Activated CD4-positive, alpha-beta T cell treated with anti-CD3 and anti-CD28 coated beads, Interleukin-2, Interleukin-6, amounts not matched to agents 100 ng/mL and 50 ng/mL, durations not matched to agents 16 hours and 8 hours (primary cell): ENCODE data around the gene DGKI.

Experiments used
- DNase-seq: peaks from one replicate; pipeline ENCODE4 v3.0.0-alpha.2; 2020

The DGKI gene

DNA sequence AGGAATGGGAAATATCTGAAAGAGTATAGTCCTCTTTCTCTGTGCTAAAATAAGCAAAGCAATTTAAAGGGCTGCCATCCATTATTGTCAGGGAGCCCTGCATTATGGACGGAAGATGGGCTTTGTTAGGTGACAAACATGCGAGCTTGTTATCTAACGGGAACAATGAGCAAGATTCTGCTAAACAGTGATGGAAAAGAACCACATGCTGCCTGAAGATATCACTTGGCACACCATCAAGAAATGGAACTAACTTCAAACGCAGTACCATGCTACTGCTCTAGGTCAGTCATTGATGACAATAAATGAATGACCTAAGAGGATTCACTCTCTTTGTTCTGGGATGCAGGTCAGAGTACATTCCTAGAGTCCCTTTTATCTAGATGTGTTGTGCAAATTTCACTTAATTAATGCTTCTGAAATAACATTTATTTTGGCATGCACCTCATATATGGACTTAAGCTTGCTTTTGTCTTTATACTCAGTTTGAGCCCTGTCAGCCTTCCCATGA, 327.5 kb downstream of the DGKI start:
- DNase-seq: no peak

DNA sequence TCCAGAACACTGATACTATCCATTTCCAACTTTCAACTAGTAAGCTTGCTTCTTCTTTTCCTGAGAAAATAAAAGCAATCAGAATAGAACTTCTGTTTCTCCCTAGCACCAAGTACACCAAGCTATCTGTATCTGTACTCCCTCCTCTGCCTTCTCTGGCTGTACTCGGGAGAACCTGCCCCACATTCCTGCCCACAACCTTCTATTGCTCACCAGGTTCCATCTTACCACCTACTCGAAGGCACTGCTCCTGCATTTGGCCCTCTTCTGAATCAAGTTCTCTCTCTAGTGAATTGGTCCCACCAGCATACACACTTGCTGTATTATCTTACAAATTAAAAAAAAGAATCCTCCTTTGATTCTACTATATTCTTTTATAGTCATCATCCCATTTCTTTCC, 333.7 kb downstream of the DGKI start:
- DNase-seq: no peak

DNA sequence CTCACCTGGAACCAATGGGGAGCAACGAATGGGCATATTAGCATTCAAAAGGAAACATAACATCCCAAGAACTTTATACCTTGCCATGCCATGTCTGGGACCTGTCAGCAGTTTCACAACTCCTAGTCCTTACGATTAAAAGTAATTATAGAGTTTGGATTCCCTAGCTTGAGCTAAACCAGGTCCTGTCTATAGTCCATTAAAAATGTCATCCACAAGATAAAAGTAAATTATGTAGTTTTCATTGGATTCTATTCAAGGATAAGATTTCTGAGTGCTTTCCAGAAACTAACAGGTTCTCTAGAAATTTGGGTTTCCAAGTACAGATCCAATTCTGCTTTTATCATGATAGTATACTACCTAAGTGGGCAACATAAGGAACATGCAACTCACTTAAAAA, 339.7 kb downstream of the DGKI start:
- no peak for DNase-seq

DNA sequence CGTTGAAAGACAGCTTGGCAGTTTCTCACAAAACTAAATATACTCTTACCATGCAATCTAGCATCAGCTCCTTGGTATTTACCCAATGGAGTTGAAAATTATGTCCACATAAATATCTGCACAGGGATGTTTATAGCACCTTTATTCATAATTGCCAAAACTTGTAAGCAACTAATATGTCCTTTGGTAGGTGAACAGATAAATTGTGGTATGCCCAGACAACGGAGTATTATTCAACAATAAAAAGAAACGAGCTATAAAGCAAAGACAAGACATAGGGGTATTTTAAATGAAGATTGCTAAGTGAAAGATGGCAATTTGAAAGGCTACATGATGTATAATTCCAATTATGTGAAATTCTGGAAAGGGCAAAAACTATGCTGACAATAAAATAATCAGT, 340.7 kb downstream of the DGKI start:
- DNase-seq: no peak

DNA sequence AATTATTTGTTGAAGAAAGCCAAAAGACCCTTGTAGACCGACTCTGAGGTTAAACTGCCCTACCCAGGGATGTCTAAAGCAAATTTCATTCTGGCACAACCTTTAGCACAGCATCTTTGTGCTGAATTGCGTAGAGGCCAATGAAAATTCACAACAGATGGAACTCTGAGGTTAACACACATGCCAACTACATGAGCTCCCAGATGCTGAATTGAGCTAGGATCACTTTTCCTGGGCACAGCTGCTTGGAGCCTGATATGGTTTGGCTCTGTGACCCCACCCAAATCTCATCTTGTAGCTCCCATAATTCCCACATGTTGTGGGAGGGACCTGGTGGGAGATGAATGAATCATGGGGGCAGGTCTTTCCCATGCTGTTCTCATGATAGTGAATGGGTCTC, 345.2 kb downstream of the DGKI start:
- DNase-seq: no peak

- no peak for DNase-seq
These were observed 353.9 kb downstream of the DGKI start for GRCh38 chr7:137492889-137493288.

- no peak for DNase-seq
These were observed 356.9 kb downstream of the DGKI start for GRCh38 chr7:137489880-137490279.

DNA sequence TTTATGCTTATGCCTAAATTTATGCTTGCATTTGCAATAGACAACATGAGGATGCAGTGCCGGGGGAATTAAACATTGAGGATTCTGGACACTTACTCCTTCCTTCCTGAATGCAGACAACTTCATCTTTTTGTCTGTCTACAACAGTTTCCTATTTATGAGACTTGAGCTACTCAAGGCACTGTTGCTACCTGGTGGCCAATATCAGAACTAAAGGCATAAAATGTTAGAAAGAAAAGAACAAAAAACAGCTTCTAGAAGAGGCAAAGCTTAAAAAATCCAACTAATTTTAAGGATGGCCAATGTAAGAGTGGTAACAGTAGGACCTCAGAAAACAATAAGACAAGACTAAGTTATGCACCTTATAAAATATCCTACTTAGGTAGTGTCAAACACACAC, 358.7 kb downstream of the DGKI start:
- DNase-seq: no peak

DNA sequence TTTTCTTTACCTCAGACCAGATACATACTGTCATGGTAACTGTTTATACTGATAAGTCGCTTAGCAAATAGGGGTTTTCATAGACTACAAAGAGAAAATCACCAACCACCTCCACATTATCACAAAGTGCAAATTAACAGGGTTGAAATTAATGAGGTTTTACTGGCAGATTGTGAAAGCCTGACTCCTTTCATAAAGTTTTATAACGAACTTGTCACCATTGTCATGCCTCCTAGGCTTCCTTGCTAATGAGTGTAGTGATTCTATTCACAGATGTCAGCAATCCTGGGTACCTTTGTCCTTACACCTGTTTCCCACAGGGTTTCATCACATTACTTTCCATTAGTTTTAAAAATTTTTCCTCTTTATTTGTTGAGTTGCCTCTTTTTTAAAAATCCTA, 361.0 kb downstream of the DGKI start:
- no peak for DNase-seq

DNA sequence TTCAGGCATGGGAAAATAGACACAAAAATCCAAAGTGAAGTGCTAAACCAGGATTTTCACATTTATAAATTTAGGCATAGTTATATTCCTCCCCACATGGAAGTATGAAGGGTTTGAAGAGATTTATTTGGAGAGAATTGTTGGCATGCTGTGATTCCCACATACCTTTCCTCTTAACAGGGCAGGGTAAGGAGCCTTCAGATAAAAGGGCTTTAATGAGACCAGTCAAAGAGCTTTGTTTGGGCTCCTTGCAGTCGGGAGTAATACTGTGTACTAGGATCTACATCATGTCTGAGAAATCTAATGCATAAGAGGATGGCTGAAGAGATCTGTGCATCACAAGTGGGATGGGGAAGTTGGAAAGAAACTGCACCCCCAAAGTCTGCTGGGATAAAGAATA, 362.4 kb downstream of the DGKI start:
- DNase-seq: no peak

DNA sequence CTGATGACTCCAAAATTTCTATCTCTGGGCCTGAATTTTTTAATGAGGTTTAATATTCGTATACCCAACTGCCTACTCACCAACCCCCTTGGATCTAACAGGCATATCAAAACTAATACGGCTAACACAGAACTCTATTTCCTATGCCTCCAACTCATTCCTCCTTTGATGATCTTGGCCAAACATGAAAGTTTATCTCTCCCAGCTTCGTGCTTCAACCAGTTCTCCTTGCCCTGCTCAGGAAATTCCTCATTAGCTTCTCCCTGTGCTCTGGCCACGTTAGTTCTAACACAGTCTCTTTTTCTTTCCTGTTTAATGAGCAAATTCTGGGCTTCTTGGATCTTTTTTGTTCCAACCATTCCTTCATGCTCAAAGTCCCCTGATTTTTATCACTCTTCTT, 364.3 kb downstream of the DGKI start:
- no peak for DNase-seq

DNA sequence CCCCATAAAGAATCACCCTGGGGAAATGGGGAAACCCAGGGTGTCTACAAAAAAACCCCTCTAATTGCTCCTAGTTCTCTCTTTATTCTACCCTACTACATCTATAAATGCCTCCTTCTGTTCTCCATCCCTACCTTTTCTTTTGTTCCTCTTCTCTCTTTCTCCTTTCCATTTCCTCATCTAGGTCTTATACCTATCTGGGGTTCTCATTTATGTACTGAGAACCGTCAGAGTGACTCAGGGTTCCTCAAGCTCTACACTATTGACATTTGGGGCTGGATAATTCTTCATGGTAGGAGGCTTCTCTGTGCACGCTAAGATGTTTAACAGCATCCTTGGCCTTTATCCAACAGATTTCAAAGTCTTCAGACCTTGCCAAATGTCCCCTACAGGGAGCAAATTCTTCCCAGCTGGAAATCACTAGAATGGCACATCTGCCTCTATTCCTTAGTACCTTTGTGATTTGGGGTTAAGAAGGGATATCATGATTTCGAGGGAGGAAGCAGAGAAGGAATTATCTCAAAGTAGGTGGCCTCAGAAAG, 365.9 kb downstream of the DGKI start:
- no peak for DNase-seq

GRCh38 chr7:137480401-137480800, 366.4 kb downstream of the DGKI start:
- DNase-seq: no peak

DNA sequence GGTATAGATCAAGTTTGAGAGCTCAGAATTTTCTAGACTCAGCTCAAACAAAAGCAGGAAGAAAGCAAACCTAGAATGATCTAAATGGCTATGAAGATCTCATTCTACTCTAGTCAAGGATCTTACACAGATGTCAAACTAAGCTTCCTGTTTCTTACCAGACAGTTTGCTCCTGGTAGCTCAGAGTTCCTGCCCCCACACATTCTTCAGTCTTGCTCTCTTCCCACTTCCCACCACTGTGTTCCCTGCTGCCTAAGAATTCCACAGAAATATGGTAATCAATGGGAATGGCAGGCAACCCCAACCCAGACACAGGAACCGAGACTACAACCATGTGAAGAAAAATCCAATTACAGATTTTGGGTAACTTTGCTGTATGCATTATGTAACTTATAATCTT, 369.8 kb downstream of the DGKI start:
- DNase-seq: no peak

GRCh38 chr7:137475966-137476365, 370.8 kb downstream of the DGKI start:
- no peak for DNase-seq

DNA sequence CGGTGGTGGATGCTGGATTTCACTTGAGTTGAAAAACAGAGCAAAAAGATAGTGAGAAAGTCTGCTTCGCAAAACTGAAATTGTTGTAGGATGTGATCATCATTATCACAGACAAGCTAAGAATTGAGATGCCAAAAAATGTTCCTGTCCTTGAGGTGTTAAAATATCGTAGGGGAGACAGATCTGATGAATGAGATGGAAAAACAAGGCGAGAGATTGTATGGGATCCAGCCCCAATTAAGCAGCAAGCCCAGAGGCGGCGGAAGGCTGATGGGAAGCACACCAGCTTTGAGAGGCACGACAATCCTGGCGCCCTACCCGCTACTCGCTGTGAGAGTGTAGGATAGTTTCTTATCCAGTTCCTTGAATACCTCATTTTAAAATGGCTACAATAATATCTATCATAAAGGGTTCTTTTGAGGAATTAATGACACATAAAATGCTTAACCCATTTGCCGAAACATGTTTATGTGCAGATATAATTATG, 372.2 kb downstream of the DGKI start:
- DNase-seq: no peak

DNA sequence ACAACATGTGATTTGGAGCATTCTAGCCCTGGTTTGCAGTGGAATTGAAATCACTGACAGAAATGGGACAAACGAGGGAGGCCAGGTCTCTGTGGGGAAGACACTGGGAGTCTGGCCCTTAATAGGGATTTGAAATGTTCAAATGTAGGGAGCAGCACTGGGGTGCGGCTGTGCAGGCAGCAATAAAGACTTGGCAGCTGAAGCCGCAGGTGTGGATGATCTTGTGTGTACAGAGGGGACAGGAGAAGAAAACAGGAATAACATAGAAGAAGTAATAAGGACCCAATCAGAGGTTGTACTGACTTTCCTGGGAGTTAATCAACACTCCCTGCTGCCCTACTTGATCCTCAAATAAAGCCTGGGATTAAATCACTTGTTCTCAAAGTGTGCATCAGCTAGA, 375.6 kb downstream of the DGKI start:
- DNase-seq: no peak

DNA sequence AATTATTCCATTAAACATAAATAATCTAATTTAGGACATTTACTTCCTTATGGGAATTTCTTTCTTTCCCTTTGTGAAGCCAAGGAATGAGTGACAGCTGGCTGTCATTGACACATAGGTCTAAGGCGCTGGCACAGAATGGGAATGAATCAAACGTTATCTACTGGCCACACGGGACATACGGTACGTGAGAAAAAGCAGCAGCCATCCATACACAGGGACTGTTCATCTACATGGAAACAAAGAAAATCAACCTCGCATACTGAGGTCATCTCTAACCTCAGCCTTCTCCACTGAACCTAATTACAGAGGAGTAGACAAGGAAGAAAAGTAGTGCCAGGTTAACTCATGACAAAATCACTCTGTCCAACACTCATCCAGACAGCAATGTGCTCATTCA, 376.9 kb downstream of the DGKI start:
- no peak for DNase-seq

- DNase-seq: no peak
These were observed 377.5 kb downstream of the DGKI start for GRCh38 chr7:137469191-137469811.

GRCh38 chr7:137462847-137463246, 383.9 kb downstream of the DGKI start:
- peak; percentile 29 for DNase-seq

- DNase-seq: no peak
These were observed 384.6 kb downstream of the DGKI start for GRCh38 chr7:137462074-137462715.

- DNase-seq: no peak
These were observed 388.4 kb downstream of the DGKI start for GRCh38 chr7:137458399-137458798.

- no peak for DNase-seq
These were observed 392.0 kb downstream of the DGKI start for GRCh38 chr7:137454767-137455166.

DNA sequence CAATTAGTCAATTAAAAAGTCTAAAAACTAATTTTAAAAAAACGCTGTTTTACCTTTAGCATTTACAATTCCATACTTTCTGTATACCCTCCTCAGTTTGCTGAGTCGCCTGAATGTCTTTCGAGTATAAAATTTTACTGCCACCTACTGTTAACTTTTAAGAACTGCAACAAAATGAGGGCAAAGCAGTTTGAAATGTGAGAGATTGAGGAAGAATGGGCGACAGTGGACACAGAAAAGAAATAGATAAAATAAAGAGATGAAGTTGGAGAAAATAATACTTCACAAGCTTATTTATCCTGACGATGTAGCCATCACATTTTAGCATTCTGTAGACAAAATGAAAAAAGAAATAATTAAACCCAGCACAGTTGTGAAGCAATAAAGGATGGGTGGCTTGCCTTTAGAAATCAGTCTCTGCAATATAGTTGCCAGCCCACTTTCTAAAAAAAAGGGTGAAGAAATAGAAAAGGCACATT, 392.5 kb downstream of the DGKI start:
- peak; percentile 43 for DNase-seq
